H9 (cell line): ENCODE results near the gene MLC1. TPM values are rescaled to one million over a fixed set of nuclear protein-coding genes. Genes with fewer than 3 reads are reported as not detected.

ENCODE experiments used
- DNase-seq: peaks from one replicate; pipeline ENCODE4 v3.0.0-alpha.2; 2017
- H2AFZ ChIP-seq: one replicate; pipeline ENCODE4 v1.6.1; 2013; ENCODE audit warnings: mild to moderate bottlenecking, low read length, control low read depth, moderate library complexity
- H2AK5ac ChIP-seq: 2 replicates; pipeline ENCODE4 v1.6.1; 2013; ENCODE audit warnings: low read length, control low read depth, mixed read lengths; ENCODE audit not compliant: insufficient read length
- H2BK120ac ChIP-seq: one replicate; pipeline ENCODE4 v1.6.1; 2013; ENCODE audit warnings: low read depth, mild to moderate bottlenecking, low read length, control low read depth, inconsistent platforms; ENCODE audit not compliant: poor library complexity, severe bottlenecking
- H2BK12ac ChIP-seq: 2 replicates; pipeline ENCODE4 v1.6.1; 2013; ENCODE audit warnings: low read length, control low read depth, mixed read lengths, low read depth; ENCODE audit not compliant: insufficient read length
- H2BK15ac ChIP-seq: 2 replicates; pipeline ENCODE4 v1.6.1; 2013; ENCODE audit warnings: low read depth, low read length, control low read depth
- H2BK20ac ChIP-seq: one replicate; pipeline ENCODE4 v1.6.1; 2013; ENCODE audit warnings: low read depth, mild to moderate bottlenecking, low read length, control low read depth, inconsistent platforms; ENCODE audit not compliant: poor library complexity, severe bottlenecking
- H2BK5ac ChIP-seq: 2 replicates; pipeline ENCODE4 v1.6.1; 2013; ENCODE audit warnings: low read length, control low read depth, mixed read lengths; ENCODE audit not compliant: insufficient read length
- H3K14ac ChIP-seq: 2 replicates; pipeline ENCODE4 v1.6.1; 2013; ENCODE audit warnings: low read length, control low read depth; ENCODE audit not compliant: insufficient read depth
- H3K18ac ChIP-seq: 2 replicates; pipeline ENCODE4 v1.6.1; 2013; ENCODE audit warnings: low read depth, mild to moderate bottlenecking, mixed read lengths, low read length, control low read depth; ENCODE audit not compliant: insufficient read length
- H3K23ac ChIP-seq: 2 replicates; pipeline ENCODE4 v1.6.1; 2013; ENCODE audit warnings: low read length, control low read depth, mixed read lengths, low read depth; ENCODE audit not compliant: insufficient read length
- H3K23me2 ChIP-seq: 2 replicates; pipeline ENCODE4 v1.6.1; 2013; ENCODE audit warnings: low read depth, mild to moderate bottlenecking, mixed read lengths, low read length, control low read depth; ENCODE audit not compliant: insufficient read length, poor library complexity, severe bottlenecking
- H3K27ac ChIP-seq: 2 replicates; pipeline ENCODE4 v1.5.1; 2013; ENCODE audit warnings: low read length, control low read depth, mixed read lengths, low read depth; ENCODE audit not compliant: insufficient read length
- H3K27me3 ChIP-seq: 2 replicates; pipeline ENCODE4 v1.6.1; 2013; ENCODE audit warnings: low read length, control low read depth, inconsistent platforms; ENCODE audit not compliant: insufficient read depth
- H3K4ac ChIP-seq: 2 replicates; pipeline ENCODE4 v1.6.1; 2013; ENCODE audit warnings: low read depth, mild to moderate bottlenecking, control low read depth, inconsistent platforms, low read length, moderate library complexity
- H3K4me1 ChIP-seq: 2 replicates; pipeline ENCODE4 v1.6.1; 2013; ENCODE audit warnings: low read length, control low read depth, inconsistent platforms; ENCODE audit not compliant: insufficient read depth
- H3K4me2 ChIP-seq: 2 replicates; pipeline ENCODE4 v1.6.1; 2013; ENCODE audit warnings: low read length, control low read depth, mixed read lengths; ENCODE audit not compliant: insufficient read length, insufficient read depth
- H3K56ac ChIP-seq: 2 replicates; pipeline ENCODE4 v1.6.1; 2013; ENCODE audit warnings: low read depth, mild to moderate bottlenecking, mixed read lengths, low read length, control low read depth; ENCODE audit not compliant: insufficient read length
- H3K79me1 ChIP-seq: 2 replicates; pipeline ENCODE4 v1.6.1; 2013; ENCODE audit warnings: low read depth, mild to moderate bottlenecking, moderate library complexity, low read length, control low read depth, inconsistent platforms; ENCODE audit not compliant: insufficient read depth, poor library complexity, severe bottlenecking
- H3K79me2 ChIP-seq: 2 replicates; pipeline ENCODE4 v1.6.1; 2013; ENCODE audit warnings: low read length, control low read depth, inconsistent platforms; ENCODE audit not compliant: insufficient read depth
- H3K9ac ChIP-seq: 2 replicates; pipeline ENCODE4 v1.6.1; 2013; ENCODE audit warnings: low read length, control low read depth, mixed read lengths; ENCODE audit not compliant: insufficient read length; ENCODE audit errors: extremely low read depth
- H3K9me3 ChIP-seq: one replicate; pipeline ENCODE4 v1.6.1; 2013; ENCODE audit warnings: low read depth, low read length, inconsistent platforms; ENCODE audit not compliant: control insufficient read depth
- H3T11ph ChIP-seq: one replicate; pipeline ENCODE4 v1.6.1; 2013; ENCODE audit warnings: mild to moderate bottlenecking, low read length, control low read depth, inconsistent platforms
- H4K20me1 ChIP-seq: one replicate; pipeline ENCODE4 v1.6.1; 2013; ENCODE audit not compliant: control insufficient read depth, insufficient read length, insufficient read depth
- H4K5ac ChIP-seq: 2 replicates; pipeline ENCODE4 v1.6.1; 2013; ENCODE audit warnings: low read depth, mild to moderate bottlenecking, mixed read lengths, low read length, control low read depth; ENCODE audit not compliant: insufficient read length
- H4K8ac ChIP-seq: replicated peaks from 2 replicates; pipeline ENCODE4 v1.6.1; 2013; ENCODE audit warnings: low read length, control low read depth, mixed read lengths, low read depth; ENCODE audit not compliant: insufficient read length
- H4K91ac ChIP-seq: 2 replicates; pipeline ENCODE4 v1.6.1; 2013; ENCODE audit warnings: low read depth, mild to moderate bottlenecking, moderate library complexity, mixed read lengths, low read length, control low read depth; ENCODE audit not compliant: insufficient read length
- H3K27ac Mint-ChIP-seq, 3 experiments: 2 replicates in 2 of 3; 3 replicates in 1 of 3; pipeline ENCODE4 v1.8.0; 2020 to 2021; ENCODE audit warnings: mixed read lengths in 3 of 3, mild to moderate bottlenecking in 1 of 3, moderate library complexity in 1 of 3
- H3K27me3 Mint-ChIP-seq: 2 replicates; pipeline ENCODE4 v1.8.0; 2021; ENCODE audit warnings: low read depth, mild to moderate bottlenecking, moderate library complexity, mixed read lengths
- H3K36me3 Mint-ChIP-seq, 3 experiments: 2 replicates in 2 of 3; 3 replicates in 1 of 3; pipeline ENCODE4 v1.8.0; 2020 to 2021; ENCODE audit warnings: low read depth in 3 of 3, mixed read lengths in 3 of 3; ENCODE audit not compliant: insufficient read depth in 1 of 3
- H3K4me1 Mint-ChIP-seq, 2 experiments: 2 replicates each; pipeline ENCODE4 v1.8.0; 2020; ENCODE audit warnings: mixed read lengths in 2 of 2
- H3K4me3 Mint-ChIP-seq, 2 experiments: 2 replicates in 1 of 2; 3 replicates in 1 of 2; pipeline ENCODE4 v1.8.0; 2020 to 2021; ENCODE audit warnings: mild to moderate bottlenecking in 2 of 2, mixed read lengths in 2 of 2, moderate library complexity in 1 of 2
- H3K9me3 Mint-ChIP-seq, 2 experiments: 2 replicates in 1 of 2; 3 replicates in 1 of 2; pipeline ENCODE4 v1.8.0; 2020; ENCODE audit warnings: mild to moderate bottlenecking in 2 of 2, mixed read lengths in 2 of 2, moderate library complexity in 1 of 2
- CTCF ChIP-seq: fragments of 200-600 bp; sonication (generic); conservative IDR thresholded peaks from 3 replicates; pipeline ENCODE4 v1.8.0; 2021; ENCODE audit warnings: antibody characterized with exemption, mild to moderate bottlenecking
- WGBS: extraction: QIAGEN DNeasy Blood & Tissue Kit; methylation state at CpG from one replicate; pipeline ENCODE4 v1.1.7; 2013; ENCODE audit warnings: missing lambda C conversion rate, low lambda C conversion rate, mixed read lengths; ENCODE audit not compliant: insufficient read length; ENCODE audit errors: extremely low coverage; 5-methylcytosine and 5-hydroxymethylcytosine counted together
- total RNA-seq: library from RNA; stranded (reverse); gene quantifications from 2 replicates; pipeline ENCODE4 v1.2.1, GENCODE V29; 2021

MLC1 gene
- total RNA-seq, 1 experiment from 2014 or later: not detected

DNA sequence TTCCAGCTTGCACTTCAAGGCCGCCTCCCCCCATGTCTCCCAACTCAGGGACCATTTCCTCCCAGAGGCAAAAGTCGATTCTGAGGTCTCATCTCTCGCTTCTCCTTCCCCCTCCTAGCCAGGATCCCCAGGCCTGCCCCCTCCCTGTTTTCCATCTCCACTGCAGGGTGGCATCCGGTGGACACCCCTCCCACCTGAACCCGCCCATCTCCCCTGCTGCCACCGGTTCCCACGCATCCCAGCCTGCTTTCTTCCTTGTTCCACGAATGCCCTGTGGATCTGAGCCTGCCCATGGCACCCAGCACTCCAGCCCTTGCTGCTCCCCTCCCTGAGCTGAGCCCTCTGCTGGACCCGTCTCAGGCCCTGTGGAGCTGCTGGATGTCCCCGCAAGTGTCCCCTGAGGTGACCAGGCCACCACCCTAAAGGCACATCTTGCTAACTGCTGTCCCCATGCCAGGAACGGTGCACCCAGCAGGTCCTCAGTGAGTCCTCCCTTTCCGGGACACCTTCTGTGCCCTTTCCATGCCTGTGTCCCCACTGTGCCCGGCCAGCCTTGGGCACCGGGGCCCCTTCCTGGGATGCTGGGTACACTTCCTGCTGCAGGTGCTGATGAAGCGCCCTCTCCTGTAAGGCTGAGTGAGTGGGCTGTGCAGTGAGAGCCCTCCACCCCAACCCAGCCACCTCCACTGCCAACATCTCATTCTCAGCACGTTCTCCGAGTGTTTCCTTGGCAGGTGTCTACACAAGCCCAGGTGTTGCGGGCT lies 73.6 kb downstream of the MLC1 start:
- no peaks in the 10 kb centered on the region; a peak in 1 of 5 replicates for H3K9me3 Mint-ChIP-seq
- no peak overlapping the region for H3K23ac ChIP-seq
- no peak overlapping the region for H2BK12ac ChIP-seq
- H3K4me2 ChIP-seq: peak overlapping the region; percentile 6
- H3K4ac ChIP-seq: no peak overlapping the region
- H3K79me2 ChIP-seq: no peaks in the 10 kb centered on the region
- no peak overlapping the region for H4K8ac ChIP-seq
- no peak overlapping the region for H2BK20ac ChIP-seq
- peak overlapping the region in 1 of 3 experiments; percentile 74; a peak in 1 of 7 replicates for H3K27ac Mint-ChIP-seq
- H4K20me1 ChIP-seq: no peaks in the 10 kb centered on the region
- H4K5ac ChIP-seq: no peak overlapping the region
- H2AK5ac ChIP-seq: no peak overlapping the region
- no peak overlapping the region for H2BK15ac ChIP-seq
- no peaks in the 10 kb centered on the region for H3K4me1 ChIP-seq
- no peaks in the 10 kb centered on the region for H3K36me3 Mint-ChIP-seq
- H2BK5ac ChIP-seq: no peak overlapping the region
- no peaks in the 10 kb centered on the region for H3K9me3 ChIP-seq
- H2AFZ ChIP-seq: no peak overlapping the region
- H4K91ac ChIP-seq: no peak overlapping the region
- H3K14ac ChIP-seq: no peak overlapping the region
- H3K23me2 ChIP-seq: peaks cover 4% of the 10 kb centered on the region
- no peak overlapping the region for H3K27ac ChIP-seq
- peaks cover 46% of the 10 kb centered on the region for H3K27me3 Mint-ChIP-seq
- no peak overlapping the region for H3K56ac ChIP-seq
- no peak overlapping the region for H3K18ac ChIP-seq
- H3K27me3 ChIP-seq: peaks cover 12% of the 10 kb centered on the region; the same call in 1 of the 2 replicates
- no peak overlapping the region for H3T11ph ChIP-seq
- no peak overlapping the region for H3K9ac ChIP-seq
- H3K4me3 Mint-ChIP-seq: peak overlapping the region in 1 of 2 experiments; percentile 75; a peak in 3 of 5 replicates
- WGBS: no CpG with 5 or more reads among the region's 18 CpGs
- H3K4me1 Mint-ChIP-seq: peaks cover 11 to 27% of the 10 kb centered on the region in 2 experiments; a peak in 3 of 4 replicates
- H2BK120ac ChIP-seq: no peak overlapping the region
- no peak for TF ChIP-seq CTCF
- H3K79me1 ChIP-seq: no peaks in the 10 kb centered on the region
- peak; percentile 32 for DNase-seq
